HPDE6-E6E7 (cell line): ENCODE results near the gene CREG2.

ENCODE experiments used
- DNase-seq: peaks from one replicate; pipeline ENCODE4 v3.0.0; 2011; ENCODE audit warnings: missing footprints; ENCODE audit errors: extremely low spot score

Gene CREG2

GRCh38 chr2:101387151-101387834 lies at the start of gene CREG2:
TSS of gene CREG2 (minus strand) at chr2:101387503. CDS start at chr2:101387457, 46 bp downstream.
- peak; percentile 55 for DNase-seq

- no peak for DNase-seq
Observed at GRCh38 chr2:101435001-101435862, 47.9 kb upstream of the CREG2 start.

GRCh38 chr2:101433465-101433864 lies 46.2 kb upstream of the CREG2 start:
- no peak for DNase-seq

GRCh38 chr2:101432411-101433181 lies 45.3 kb upstream of the CREG2 start:
- no peak for DNase-seq

- DNase-seq, result no peak
Observed at GRCh38 chr2:101431486-101431885, 44.2 kb upstream of the CREG2 start.

- no peak for DNase-seq
Observed at GRCh38 chr2:101430156-101430555, 42.9 kb upstream of the CREG2 start.

- DNase-seq, result no peak
Observed at GRCh38 chr2:101429453-101429852, 42.1 kb upstream of the CREG2 start.

- no peak for DNase-seq
Observed at GRCh38 chr2:101428422-101429176, 41.3 kb upstream of the CREG2 start.

- no peak for DNase-seq
Observed at GRCh38 chr2:101427743-101428142, 40.4 kb upstream of the CREG2 start.

- no peak for DNase-seq
Observed at GRCh38 chr2:101427240-101427639, 39.9 kb upstream of the CREG2 start.

- no peak for DNase-seq
Observed at GRCh38 chr2:101426822-101427221, 39.5 kb upstream of the CREG2 start.

- DNase-seq, result no peak
Observed at GRCh38 chr2:101420623-101421022, 33.3 kb upstream of the CREG2 start.

- DNase-seq, result peak; percentile 52
Observed at GRCh38 chr2:101419096-101419663, 31.9 kb upstream of the CREG2 start.

- peak; percentile 34 for DNase-seq
Observed at GRCh38 chr2:101418460-101419095, 31.3 kb upstream of the CREG2 start.

- DNase-seq, result no peak
Observed at GRCh38 chr2:101416609-101417008, 29.3 kb upstream of the CREG2 start.

- DNase-seq, result no peak
Observed at GRCh38 chr2:101415884-101416283, 28.6 kb upstream of the CREG2 start.

- DNase-seq, result no peak
Observed at GRCh38 chr2:101415220-101415619, 27.9 kb upstream of the CREG2 start.

GRCh38 chr2:101412092-101412694 lies 24.9 kb upstream of the CREG2 start:
- no peak for DNase-seq

GRCh38 chr2:101410746-101411145 lies 23.4 kb upstream of the CREG2 start:
- no peak for DNase-seq

- no peak for DNase-seq
Observed at GRCh38 chr2:101410114-101410513, 22.8 kb upstream of the CREG2 start.
